DMS153 treated with DMSO at 0.1 percent for 48 hours (cell line): Measurements from ENCODE around the gene MYH7.
"Not testable (repeated sequence)": the region's sequence is repeated elsewhere in the genome, so short reads cannot be mapped to it uniquely, and the experiment has no call there.

Source experiments
- DNase-seq: peaks from one replicate; lab custom pipeline; 2025; ENCODE audit not compliant: unreplicated experiment; lab: John Stamatoyannopoulos, UW

The MYH7 gene

GRCh38 chr14:23431486-23431885 is 4.0 kb downstream of the MYH7 start:
- DNase-seq = no peak

GRCh38 chr14:23430723-23431085 is 4.8 kb downstream of the MYH7 start:
- DNase-seq = no peak

- no peak for DNase-seq
Measured at GRCh38 chr14:23430016-23430722, 5.3 kb downstream of the MYH7 start.

GRCh38 chr14:23428686-23429495 is 6.6 kb downstream of the MYH7 start:
- no peak for DNase-seq

GRCh38 chr14:23425798-23426197 is 9.7 kb downstream of the MYH7 start:
- DNase-seq = not testable (repeated sequence)

GRCh38 chr14:23425169-23425568 is 10.3 kb downstream of the MYH7 start:
- DNase-seq = no peak

- no peak for DNase-seq
Measured at GRCh38 chr14:23423657-23424056, 11.8 kb downstream of the MYH7 start.

- no peak for DNase-seq
Measured at GRCh38 chr14:23421594-23421993, 13.9 kb downstream of the MYH7 start.

- not testable (repeated sequence) for DNase-seq
Measured at GRCh38 chr14:23419646-23420045, 15.8 kb downstream of the MYH7 start.

GRCh38 chr14:23418021-23418420 is 17.4 kb downstream of the MYH7 start:
- DNase-seq = no peak

GRCh38 chr14:23417269-23417668 is 18.2 kb downstream of the MYH7 start:
- DNase-seq = not testable (repeated sequence)

GRCh38 chr14:23416801-23417200 is 18.7 kb downstream of the MYH7 start:
- no peak for DNase-seq

GRCh38 chr14:23415821-23416778 is 19.4 kb downstream of the MYH7 start:
- DNase-seq = no peak

- no peak for DNase-seq
Measured at GRCh38 chr14:23414906-23415820, 20.3 kb downstream of the MYH7 start.

- DNase-seq = no peak
Measured at GRCh38 chr14:23414254-23414653, 21.2 kb downstream of the MYH7 start.

GRCh38 chr14:23413681-23414080 is 21.8 kb downstream of the MYH7 start:
- DNase-seq = no peak

- DNase-seq = no peak
Measured at GRCh38 chr14:23411563-23412525, 23.6 kb downstream of the MYH7 start.

GRCh38 chr14:23409966-23410635 is 25.4 kb downstream of the MYH7 start:
- DNase-seq = no peak

- DNase-seq = no peak
Measured at GRCh38 chr14:23409475-23409874, 26.0 kb downstream of the MYH7 start.
